ENCODE results near the gene FUNDC2. TPM values are rescaled to one million over a fixed set of nuclear protein-coding genes. Genes with fewer than 3 reads are reported as not detected.

Gene FUNDC2
- total and polyA plus RNA-seq, 2 of the 13 experiments (the other 11 are each of a cell fraction or from before 2014, with no cell fraction given) = 65.3 to 109 TPM

GRCh38 chrX:155026727-155027508 is at the start of gene FUNDC2 (continued):
- TF ChIP-seq POGZ (CRISPR knock-in tag; IDR thresholded peaks at IDR 0.05) = peak; percentile 45; the same call in 1 of the 2 replicates
- peak; percentile 67 for TF ChIP-seq POLR2G (IDR thresholded peaks at IDR 0.05; ENCODE audit: low read depth, low read length)
- TF ChIP-seq NFE2L2 (IDR thresholded peaks at IDR 0.05; ENCODE audit: low read length) = no peak
- no peak for TF ChIP-seq IKZF4 (CRISPR knock-in tag; IDR thresholded peaks at IDR 0.05; ENCODE audit: borderline replicate concordance, low read depth, not compliant biosample characterization)
- no peak for TF ChIP-seq ZNF33B (CRISPR knock-in tag; IDR thresholded peaks at IDR 0.05)
- no peak; the same call in 1 of the 2 replicates for TF ChIP-seq ZNF776 (CRISPR knock-in tag; IDR thresholded peaks at IDR 0.05)
- TF ChIP-seq ZFP62 (CRISPR knock-in tag; IDR thresholded peaks at IDR 0.05) = no peak
- no peak for TF ChIP-seq ZNF333 (CRISPR knock-in tag; IDR thresholded peaks at IDR 0.05; ENCODE audit: borderline replicate concordance)
- TF ChIP-seq ZNF660 (CRISPR knock-in tag; IDR thresholded peaks at IDR 0.05; ENCODE audit: borderline replicate concordance, low read depth) = no peak
- TF ChIP-seq PITX1 (CRISPR knock-in tag; IDR thresholded peaks at IDR 0.05) = no peak
- TF ChIP-seq MNT (IDR thresholded peaks at IDR 0.05) = peak; percentile 81
- TF ChIP-seq MXI1 (IDR thresholded peaks at IDR 0.05; ENCODE audit: borderline replicate concordance, low read depth, low read length) = peak; percentile 27; the same call in 1 of the 3 replicates
- no peak for TF ChIP-seq ZBTB33 (CRISPR knock-in tag; IDR thresholded peaks at IDR 0.05)
- no peak for TF ChIP-seq PREB (CRISPR knock-in tag; IDR thresholded peaks at IDR 0.05)
- peak; percentile 58; the same call in 1 of the 2 replicates for TF ChIP-seq BCL3 (CRISPR knock-in tag; IDR thresholded peaks at IDR 0.05)
- TF ChIP-seq LCORL (IDR thresholded peaks at IDR 0.05) = no peak
- no peak for TF ChIP-seq LCORL (CRISPR knock-in tag; IDR thresholded peaks at IDR 0.05)
- no peak for TF ChIP-seq REL (CRISPR knock-in tag; conservative IDR thresholded peaks at IDR 0.05)
- TF ChIP-seq ATF4 (CRISPR knock-in tag; IDR thresholded peaks at IDR 0.05) = no peak
- TF ChIP-seq ZNF589 (CRISPR knock-in tag; conservative IDR thresholded peaks at IDR 0.05) = no peak
- peak; percentile 86 for TF ChIP-seq ZBTB14 (CRISPR knock-in tag; IDR thresholded peaks at IDR 0.05)
- TF ChIP-seq HNF4A (CRISPR knock-in tag; IDR thresholded peaks at IDR 0.05) = no peak

All from HepG2 (cell line).